Thyroid gland (tissue), 4 donors: ENCODE measurements around the gene CELF4. TPM values are rescaled to one million over a fixed set of nuclear protein-coding genes. Genes with fewer than 3 reads are reported as not detected.

Experiments used
- DNase-seq, 2 donors: peaks; one replicate each; pipeline ENCODE4 v3.0.0-alpha.2; 2019
- H3K27ac ChIP-seq, 3 donors: fragments of 200-600 bp; sonication (generic); 1 replicate in 2 of 3; 2 replicates in 1 of 3; pipeline ENCODE4 v1.5.1; 2016 to 2019; ENCODE audit warnings: mild to moderate bottlenecking in 1 of 3, moderate library complexity in 1 of 3
- H3K27me3 ChIP-seq: fragments of 200-600 bp; sonication (generic); one replicate; pipeline ENCODE4 v1.5.1; 2019
- H3K36me3 ChIP-seq, 2 donors: fragments of 200-600 bp; sonication (generic); one replicate each; pipeline ENCODE4 v1.5.1; 2016 to 2019
- H3K4me1 ChIP-seq, 2 donors: fragments of 200-600 bp; sonication (generic); one replicate each; pipeline ENCODE4 v1.5.1; 2017 to 2019
- H3K4me3 ChIP-seq, 3 donors: fragments of 200-600 bp; sonication (generic); replicated peaks in 1 of 3; 1 replicate in 2 of 3; 2 replicates in 1 of 3; pipeline ENCODE4 v1.5.1; 2016; ENCODE audit warnings: mild to moderate bottlenecking in 1 of 3
- H3K9me3 ChIP-seq: fragments of 200-600 bp; sonication (generic); one replicate; pipeline ENCODE4 v1.5.1; 2017
- POLR2A ChIP-seq, 2 donors: fragments of 450-650 bp; IDR thresholded peaks; one replicate each; pipeline ENCODE4 v1.6.1; 2017; ENCODE audit warnings: antibody characterized with exemption in 2 of 2, mild to moderate bottlenecking in 2 of 2, moderate library complexity in 1 of 2
- WGBS, 2 donors: methylation state at CpG; one replicate each; pipeline ENCODE4 v1.1.5; 2017; 5-methylcytosine and 5-hydroxymethylcytosine counted together
- intact Hi-C: fragments of 100-400 bp; cut with DNase I; formaldehyde crosslinking; loops from one replicate; pipeline ENCODE4 v1.15.1; 2023
- total RNA-seq, 4 donors: library from RNA; depleted of rRNA; stranded (reverse); fragments of >200 nt; gene quantifications; one replicate each; pipeline ENCODE4 v1.2.3, GENCODE V29; 2016
- TF ChIP-seq, protein P1 (sequence below), 6 experiments: fragments of 200-600 bp in 3 of 6; fragments of 450-650 bp in 3 of 6; sonication (generic) in 3 of 6; IDR thresholded peaks; one replicate each; pipeline ENCODE4 v1.5.1; 2016 to 2019; ENCODE audit warnings: antibody characterized with exemption in 6 of 6, mild to moderate bottlenecking in 2 of 6, inconsistent platforms in 1 of 6, moderate library complexity in 1 of 6

CELF4 gene
- total RNA-seq, 4 donors from 2014 or later: 4.3 TPM; not detected in 3

DNA sequence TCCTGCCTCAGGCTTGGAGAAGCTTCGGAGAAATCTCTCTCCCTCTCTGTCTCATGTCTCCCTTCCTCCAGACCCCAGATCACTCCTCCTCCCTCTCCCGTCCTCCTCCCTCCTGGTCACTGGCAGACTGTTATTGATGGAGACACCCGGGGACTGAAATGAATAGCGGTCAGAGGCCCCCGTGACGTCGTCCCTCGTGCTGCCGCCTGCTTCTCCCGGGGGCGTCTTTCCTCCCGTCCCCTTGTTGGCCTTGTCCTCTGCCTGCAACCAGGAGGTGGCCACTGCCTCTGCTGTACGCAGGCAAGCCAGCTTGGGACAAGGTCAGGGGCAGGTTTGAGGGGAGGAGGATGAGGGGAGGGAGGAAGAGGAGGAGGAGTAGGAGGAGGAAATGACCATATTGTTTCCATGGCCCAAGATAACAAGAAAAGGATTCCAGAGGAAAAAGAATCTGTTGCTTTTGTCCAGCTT lies 78.2 kb downstream of the CELF4 start:
- Histone ChIP-seq H3K9me3 (no peaks in the 10 kb centered on the region), H3K4me3 (no peak overlapping the region), H3K27ac (no peak overlapping the region), H3K27me3 (peaks cover 3% of the 10 kb centered on the region), H3K36me3 (no peaks in the 10 kb centered on the region), H3K4me1 (peaks cover 0 to 3% of the 10 kb centered on the region in 2 donors)
- intact Hi-C loops: no loop called here
- no peak for DNase-seq
- no peak for TF ChIP-seq POLR2A (IDR thresholded peaks at IDR 0.05)
- TF ChIP-seq, protein P1, sequence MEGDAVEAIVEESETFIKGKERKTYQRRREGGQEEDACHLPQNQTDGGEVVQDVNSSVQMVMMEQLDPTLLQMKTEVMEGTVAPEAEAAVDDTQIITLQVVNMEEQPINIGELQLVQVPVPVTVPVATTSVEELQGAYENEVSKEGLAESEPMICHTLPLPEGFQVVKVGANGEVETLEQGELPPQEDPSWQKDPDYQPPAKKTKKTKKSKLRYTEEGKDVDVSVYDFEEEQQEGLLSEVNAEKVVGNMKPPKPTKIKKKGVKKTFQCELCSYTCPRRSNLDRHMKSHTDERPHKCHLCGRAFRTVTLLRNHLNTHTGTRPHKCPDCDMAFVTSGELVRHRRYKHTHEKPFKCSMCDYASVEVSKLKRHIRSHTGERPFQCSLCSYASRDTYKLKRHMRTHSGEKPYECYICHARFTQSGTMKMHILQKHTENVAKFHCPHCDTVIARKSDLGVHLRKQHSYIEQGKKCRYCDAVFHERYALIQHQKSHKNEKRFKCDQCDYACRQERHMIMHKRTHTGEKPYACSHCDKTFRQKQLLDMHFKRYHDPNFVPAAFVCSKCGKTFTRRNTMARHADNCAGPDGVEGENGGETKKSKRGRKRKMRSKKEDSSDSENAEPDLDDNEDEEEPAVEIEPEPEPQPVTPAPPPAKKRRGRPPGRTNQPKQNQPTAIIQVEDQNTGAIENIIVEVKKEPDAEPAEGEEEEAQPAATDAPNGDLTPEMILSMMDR (IDR thresholded peaks at IDR 0.05): no peak
- WGBS, 2 donors: 13 to 21% methylated on average over 13 of the region's 13 CpGs

DNA sequence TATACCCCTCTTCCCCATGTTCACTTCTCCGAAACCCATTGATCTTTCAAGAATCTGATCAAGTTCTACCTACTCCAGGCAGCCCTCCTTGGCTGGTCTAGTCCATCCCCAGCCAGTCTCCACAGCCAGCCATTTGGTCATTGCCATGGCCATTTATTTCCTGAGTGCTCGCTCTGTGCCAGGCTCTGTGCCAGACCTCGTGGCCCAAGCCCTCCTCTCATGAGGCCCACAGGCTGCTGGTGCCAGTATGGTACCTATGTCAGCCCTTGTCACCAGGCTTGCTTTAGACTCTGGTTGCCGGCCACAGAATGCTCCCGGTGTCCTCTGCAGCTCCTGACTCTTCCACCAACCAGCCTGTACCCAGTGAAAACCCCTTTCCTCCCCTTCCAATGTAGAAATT lies 78.8 kb downstream of the CELF4 start:
- Histone ChIP-seq H3K4me1 (peaks cover 0 to 3% of the 10 kb centered on the region in 2 donors), H3K27me3 (peaks cover 3% of the 10 kb centered on the region), H3K4me3 (no peak overlapping the region), H3K36me3 (no peaks in the 10 kb centered on the region), H3K9me3 (no peaks in the 10 kb centered on the region), H3K27ac (no peak overlapping the region)
- no peak for TF ChIP-seq POLR2A (IDR thresholded peaks at IDR 0.05)
- TF ChIP-seq, protein P1 (IDR thresholded peaks at IDR 0.05): no peak
- DNase-seq: no peak
- WGBS, 2 donors: 65 to 75% methylated on average over 5 of the region's 5 CpGs
- intact Hi-C loops: no loop called here

GRCh38 chr18:37484983-37485834 lies 80.4 kb downstream of the CELF4 start:
- Histone ChIP-seq H3K27ac (no peak overlapping the region), H3K4me1 (peaks cover 0 to 3% of the 10 kb centered on the region in 2 donors), H3K27me3 (peaks cover 3% of the 10 kb centered on the region), H3K36me3 (no peaks in the 10 kb centered on the region), H3K9me3 (no peaks in the 10 kb centered on the region), H3K4me3 (no peak overlapping the region)
- peak; percentile 3 to 17 for DNase-seq
- 3 to 4% methylated on average over 27 to 40 of the region's 98 CpGs for WGBS, 2 donors
- intact Hi-C loops: no loop called here
- TF ChIP-seq, protein P1 (IDR thresholded peaks at IDR 0.05): peak in 2 of 6 experiments; percentile 7 to 39
- no peak for TF ChIP-seq POLR2A (IDR thresholded peaks at IDR 0.05)

DNA sequence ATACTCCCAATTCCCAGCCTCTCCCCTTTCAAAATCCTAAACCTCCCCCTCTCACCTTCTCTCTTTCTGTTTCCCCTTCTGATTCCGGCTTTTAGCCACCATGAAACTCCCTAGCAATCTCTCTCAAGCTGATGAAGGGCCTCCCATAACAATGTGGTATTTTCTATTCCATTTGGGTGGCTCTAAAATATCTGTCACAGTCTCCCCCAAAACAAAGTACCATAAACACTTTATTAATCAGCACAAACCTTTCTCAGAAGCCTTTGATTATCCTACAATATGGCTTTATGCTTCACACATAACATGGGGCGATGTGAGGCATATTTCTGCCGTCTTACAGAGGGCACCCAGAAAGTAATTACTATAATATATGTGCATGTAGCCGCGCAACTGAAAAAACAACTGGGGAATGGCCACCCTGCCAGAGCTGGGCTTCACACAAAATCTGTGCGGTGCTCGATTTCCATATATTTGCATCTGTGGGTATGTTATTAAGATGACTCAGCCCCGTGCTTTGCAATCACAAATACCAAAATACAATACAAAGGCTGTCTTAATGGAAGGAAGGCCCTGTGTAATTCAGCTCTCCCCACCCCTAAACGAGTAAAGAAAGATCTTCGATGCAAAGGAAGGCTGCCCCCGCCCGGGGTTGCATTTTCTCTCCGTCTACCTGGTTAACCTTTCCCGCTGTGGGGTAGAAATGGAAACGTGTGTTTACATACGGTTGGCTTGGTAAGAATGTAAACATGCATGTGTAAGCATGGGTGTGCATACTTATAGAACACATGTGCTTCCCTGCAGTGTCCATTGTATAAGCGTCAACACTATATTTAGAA lies 81.4 kb downstream of the CELF4 start:
- 19 to 22% methylated on average over 17 of the region's 17 CpGs for WGBS, 2 donors
- H3K4me1 ChIP-seq: peaks cover 0 to 3% of the 10 kb centered on the region in 2 donors
- no peak overlapping the region for H3K4me3 ChIP-seq
- H3K9me3 ChIP-seq: no peaks in the 10 kb centered on the region
- peaks cover 3% of the 10 kb centered on the region for H3K27me3 ChIP-seq
- H3K36me3 ChIP-seq: no peaks in the 10 kb centered on the region
- DNase-seq: no peak
- TF ChIP-seq POLR2A (IDR thresholded peaks at IDR 0.05): no peak
- intact Hi-C loops: no loop called here
- H3K27ac ChIP-seq: no peak overlapping the region

GRCh38 chr18:37483221-37483971 lies 82.2 kb downstream of the CELF4 start:
- WGBS, 2 donors: 37 to 40% methylated on average over 12 of the region's 12 CpGs
- Histone ChIP-seq H3K27me3 (peaks cover 3% of the 10 kb centered on the region), H3K27ac (no peak overlapping the region), H3K4me1 (peaks cover 0 to 3% of the 10 kb centered on the region in 2 donors), H3K4me3 (no peak overlapping the region), H3K36me3 (no peaks in the 10 kb centered on the region), H3K9me3 (no peaks in the 10 kb centered on the region)
- peak in 1 of 2 donors; percentile 33 for DNase-seq
- TF ChIP-seq, protein P1 (IDR thresholded peaks at IDR 0.05): no peak
- intact Hi-C loops: no loop called here
